ENCODE data around the gene PPP1R17.

DNA sequence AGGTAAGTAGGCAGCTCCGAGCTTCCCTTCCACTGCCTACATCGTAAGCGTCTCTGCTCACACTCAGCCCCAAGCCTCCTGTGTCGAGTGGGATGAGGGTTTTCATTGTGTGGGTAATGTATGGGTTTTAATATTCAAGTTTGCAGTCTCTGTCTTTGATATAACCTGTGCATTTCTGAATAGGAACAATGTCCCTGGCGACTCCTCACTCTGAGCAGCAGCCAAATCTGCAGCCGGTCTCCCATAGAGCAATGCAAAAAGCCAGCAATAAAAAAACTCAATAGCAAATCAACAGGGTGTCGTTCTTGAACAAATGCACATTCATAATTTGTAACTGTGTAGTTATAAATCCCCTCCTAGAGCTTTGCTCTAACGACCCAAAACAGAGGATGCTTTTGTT, 33.4 kb downstream of the PPP1R17 start:
- no peak for TF ChIP-seq GATA2 (IDR thresholded peaks at IDR 0.05; ENCODE audit: low read depth, low read length)
- TF ChIP-seq GATA3 (IDR thresholded peaks at IDR 0.05; ENCODE audit: low read depth, low read length) = no peak

Data from SH-SY5Y (cell line).